ENCODE results near the gene EXOC7.
A peak's percentile ranks its signal among the peaks of the same experiment; 100 is the strongest.
"Not testable (repeated sequence)": the region's sequence is repeated elsewhere in the genome, so short reads cannot be mapped to it uniquely, and the experiment has no call there.

Gene EXOC7

DNA sequence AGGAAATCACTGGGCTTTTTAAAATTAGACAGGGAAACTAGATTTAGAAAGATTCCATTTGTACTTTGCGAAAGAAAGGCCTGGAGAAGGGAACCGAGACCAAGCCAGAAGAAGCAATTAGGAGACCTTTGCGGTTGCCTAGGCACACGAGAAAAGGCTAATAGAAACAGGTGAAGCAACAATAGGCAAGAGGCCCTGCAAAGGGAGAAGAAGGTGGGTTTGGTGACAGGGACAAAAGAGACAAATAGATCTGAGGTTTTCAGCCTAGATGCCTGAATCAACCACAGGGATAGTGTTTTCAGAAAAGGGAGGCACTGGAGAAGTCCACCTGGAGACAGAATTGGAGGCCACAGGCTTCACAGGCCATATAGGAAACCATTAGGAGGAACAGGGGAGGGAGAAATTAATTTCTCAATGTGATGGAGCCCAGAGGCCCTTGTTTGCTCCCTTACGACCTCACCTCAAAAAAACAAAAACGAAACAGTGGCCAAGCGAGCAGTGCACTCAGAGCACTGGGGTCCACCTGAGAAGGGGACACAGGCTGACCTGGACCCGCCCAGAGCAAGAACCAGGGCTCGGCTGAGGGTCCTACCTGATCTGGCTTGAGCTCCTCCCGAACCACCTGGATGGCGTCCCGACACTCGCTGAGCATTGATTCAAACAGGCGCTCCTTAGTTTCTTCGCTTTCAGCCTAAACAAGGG, 53.6 kb downstream of the EXOC7 start:
- Histone ChIP-seq H3K27ac (no peak overlapping the region), H3K9me3 (ENCODE audit: low read depth, low read length) (no peaks in the 10 kb centered on the region), H3K9ac (ENCODE audit: insufficient read length) (no peak overlapping the region), H3K36me3 (ENCODE audit: insufficient read depth, low read length) (peaks cover 78% of the 10 kb centered on the region), H3K4me3 (no peak overlapping the region)
- TF ChIP-seq FOXP2 (optimal IDR thresholded peaks at IDR 0.05; ENCODE audit: control extremely low read depth, extremely low read length, insufficient read depth) (no peak), EZH2 (IDR thresholded peaks at IDR 0.05) (no peak), POLR2AphosphoS5 (IDR thresholded peaks at IDR 0.05; ENCODE audit: borderline replicate concordance, low read depth, low read length) (no peak)
- no peak for DNase-seq (ENCODE audit: low read depth, low spot score)

DNA sequence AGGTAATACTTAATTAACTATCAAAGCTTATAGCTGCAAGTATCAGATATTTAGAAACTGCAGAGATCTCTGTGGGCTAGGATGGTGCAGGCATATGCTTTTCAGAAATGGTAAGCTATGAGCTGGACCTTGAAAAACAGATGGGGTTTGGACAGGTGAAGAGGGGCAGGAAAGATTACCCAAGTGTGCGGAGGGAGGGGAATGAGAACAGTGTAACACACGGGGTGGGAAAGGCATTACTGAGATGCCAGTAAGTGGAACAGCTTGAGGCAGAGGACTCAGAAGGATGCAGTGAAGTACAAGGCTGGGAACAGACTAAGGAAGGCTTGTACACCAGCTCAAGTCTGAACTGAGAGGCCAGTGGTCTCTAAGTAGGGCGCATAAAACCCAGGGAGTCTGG, 54.3 kb downstream of the EXOC7 start:
- TF ChIP-seq FOXP2 (optimal IDR thresholded peaks at IDR 0.05; ENCODE audit: control extremely low read depth, extremely low read length, insufficient read depth) (no peak), POLR2AphosphoS5 (IDR thresholded peaks at IDR 0.05; ENCODE audit: borderline replicate concordance, low read depth, low read length) (no peak), EZH2 (IDR thresholded peaks at IDR 0.05) (no peak)
- H3K4me3 ChIP-seq: no peak overlapping the region
- H3K9me3 ChIP-seq (ENCODE audit: low read depth, low read length): no peaks in the 10 kb centered on the region
- H3K27ac ChIP-seq: no peak overlapping the region
- H3K36me3 ChIP-seq (ENCODE audit: insufficient read depth, low read length): peaks cover 85% of the 10 kb centered on the region
- DNase-seq (ENCODE audit: low read depth, low spot score): no peak
- no peak overlapping the region for H3K9ac ChIP-seq (ENCODE audit: insufficient read length)

DNA sequence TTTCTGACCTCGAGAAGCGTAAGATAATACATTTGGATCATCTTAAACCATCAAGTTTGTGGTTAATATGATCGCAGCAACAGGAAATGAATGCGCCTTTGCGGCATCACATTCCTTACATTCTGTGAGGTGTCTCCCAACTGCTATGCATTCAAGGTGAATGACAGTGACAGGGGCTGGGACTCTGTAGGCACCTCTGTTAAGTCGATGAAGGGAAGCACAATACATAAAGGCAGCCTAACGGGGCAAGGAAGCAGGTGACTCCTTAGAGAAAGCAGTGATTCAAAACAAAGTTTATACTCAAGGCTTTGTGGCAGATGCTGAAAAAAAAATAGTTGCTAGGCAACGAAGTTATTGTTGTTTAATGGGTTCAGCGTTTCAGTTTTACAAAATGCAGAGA, 54.9 kb downstream of the EXOC7 start:
- no peak for DNase-seq (ENCODE audit: low read depth, low spot score)
- H3K9me3 ChIP-seq (ENCODE audit: low read depth, low read length): no peaks in the 10 kb centered on the region

DNA sequence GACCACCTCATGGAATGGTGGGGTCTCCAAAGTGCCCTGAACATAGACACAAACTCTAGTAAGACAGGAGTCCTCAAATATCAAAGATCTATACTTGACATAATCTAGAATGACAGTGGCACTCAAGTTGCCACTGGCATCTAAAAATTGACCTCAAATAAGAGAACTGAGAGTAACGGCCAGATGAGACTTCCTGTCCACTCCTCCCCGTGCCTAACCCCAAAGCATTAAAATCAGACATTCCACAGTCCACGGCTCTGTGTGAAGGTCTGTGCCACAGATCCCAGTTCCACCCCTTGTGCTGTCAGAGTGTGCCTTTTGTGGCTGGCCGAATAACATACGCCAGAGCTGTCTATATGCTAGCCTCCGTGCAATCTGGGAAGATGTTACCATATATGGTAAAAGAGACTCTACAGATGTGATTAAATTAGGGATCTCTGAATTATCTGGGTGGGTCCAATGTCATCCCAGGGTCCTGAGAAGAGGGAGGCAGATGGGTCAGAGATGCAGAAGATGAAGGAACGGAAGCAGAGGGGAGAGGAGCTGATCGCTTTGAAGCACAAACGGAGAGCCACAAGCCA, 55.5 kb downstream of the EXOC7 start:
- Histone ChIP-seq H3K36me3 (ENCODE audit: insufficient read depth, low read length) (peaks cover 86% of the 10 kb centered on the region), H3K9ac (ENCODE audit: insufficient read length) (no peak overlapping the region), H3K9me3 (ENCODE audit: low read depth, low read length) (no peaks in the 10 kb centered on the region), H3K4me3 (no peak overlapping the region), H3K27ac (no peak overlapping the region)
- TF ChIP-seq EZH2 (IDR thresholded peaks at IDR 0.05) (no peak), POLR2AphosphoS5 (IDR thresholded peaks at IDR 0.05; ENCODE audit: borderline replicate concordance, low read depth, low read length) (no peak), FOXP2 (optimal IDR thresholded peaks at IDR 0.05; ENCODE audit: control extremely low read depth, extremely low read length, insufficient read depth) (no peak)
- DNase-seq (ENCODE audit: low read depth, low spot score): no peak

More for the DNA sequence above, 54.9 kb downstream of the EXOC7 start:
- Histone ChIP-seq H3K4me3 (no peak overlapping the region), H3K9ac (ENCODE audit: insufficient read length) (no peak overlapping the region), H3K36me3 (ENCODE audit: insufficient read depth, low read length) (peaks cover 86% of the 10 kb centered on the region), H3K27ac (no peak overlapping the region)
- TF ChIP-seq FOXP2 (optimal IDR thresholded peaks at IDR 0.05; ENCODE audit: control extremely low read depth, extremely low read length, insufficient read depth) (no peak), EZH2 (IDR thresholded peaks at IDR 0.05) (no peak), POLR2AphosphoS5 (IDR thresholded peaks at IDR 0.05; ENCODE audit: borderline replicate concordance, low read depth, low read length) (no peak)

DNA sequence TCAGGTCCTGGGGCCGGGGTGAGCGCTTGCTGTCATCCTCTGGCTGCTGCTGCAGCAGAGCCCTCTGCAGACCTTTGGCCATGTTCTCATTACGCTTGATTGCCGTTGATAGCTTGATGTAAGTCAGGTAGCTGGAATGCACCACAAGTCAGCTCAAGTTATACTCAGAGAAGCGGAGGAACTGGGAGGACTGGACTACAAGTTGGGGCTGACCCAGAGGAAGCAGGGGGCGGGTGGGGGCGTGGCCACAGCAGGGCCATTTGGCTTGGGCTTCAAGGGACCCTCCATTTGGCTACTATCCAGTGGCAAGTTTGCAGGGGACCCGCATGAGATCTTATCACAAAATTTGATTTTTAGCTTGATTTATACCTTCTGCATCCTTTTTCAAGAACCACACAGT, 57.5 kb downstream of the EXOC7 start:
- Histone ChIP-seq H3K9me3 (ENCODE audit: low read depth, low read length) (no peaks in the 10 kb centered on the region), H3K4me3 (no peak overlapping the region), H3K36me3 (ENCODE audit: insufficient read depth, low read length) (peaks cover 89% of the 10 kb centered on the region), H3K27ac (no peak overlapping the region), H3K9ac (ENCODE audit: insufficient read length) (no peak overlapping the region)
- no peak for TF ChIP-seq POLR2AphosphoS5 (IDR thresholded peaks at IDR 0.05; ENCODE audit: borderline replicate concordance, low read depth, low read length)
- no peak for TF ChIP-seq EZH2 (IDR thresholded peaks at IDR 0.05)
- no peak for DNase-seq (ENCODE audit: low read depth, low spot score)

DNA sequence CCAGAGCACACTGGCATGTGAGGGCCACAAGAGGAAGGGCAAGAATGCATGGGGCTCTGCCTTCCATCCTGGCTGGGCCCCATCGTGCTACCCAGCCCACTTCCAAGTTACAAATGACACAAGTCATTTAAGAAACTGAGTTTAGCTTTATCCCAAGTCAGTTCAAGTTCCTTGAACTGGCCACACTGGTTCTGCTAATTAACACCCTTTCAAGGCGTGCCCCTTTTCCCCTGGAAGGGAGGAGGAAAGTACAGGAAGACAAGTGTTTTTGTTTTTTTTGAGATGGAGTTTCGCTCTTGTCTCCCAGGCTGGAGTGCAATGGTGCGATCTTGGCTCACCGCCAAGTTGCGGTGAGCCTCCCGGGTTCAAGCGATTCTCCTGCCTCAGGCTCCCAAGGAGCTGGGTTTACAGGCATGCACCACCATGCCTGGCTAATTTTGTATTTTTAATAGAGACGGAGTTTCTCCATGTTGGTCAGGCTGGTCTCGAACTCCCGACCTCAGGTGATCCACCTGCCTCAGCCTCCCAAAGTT, 59.0 kb downstream of the EXOC7 start:
- not testable (repeated sequence) for H3K9me3 ChIP-seq (ENCODE audit: low read depth, low read length); DNase-seq (ENCODE audit: low read depth, low spot score); H3K27ac ChIP-seq; H3K9ac ChIP-seq (ENCODE audit: insufficient read length); H3K4me3 ChIP-seq
- H3K36me3 ChIP-seq (ENCODE audit: insufficient read depth, low read length): peaks cover 89% of the 10 kb centered on the region

DNA sequence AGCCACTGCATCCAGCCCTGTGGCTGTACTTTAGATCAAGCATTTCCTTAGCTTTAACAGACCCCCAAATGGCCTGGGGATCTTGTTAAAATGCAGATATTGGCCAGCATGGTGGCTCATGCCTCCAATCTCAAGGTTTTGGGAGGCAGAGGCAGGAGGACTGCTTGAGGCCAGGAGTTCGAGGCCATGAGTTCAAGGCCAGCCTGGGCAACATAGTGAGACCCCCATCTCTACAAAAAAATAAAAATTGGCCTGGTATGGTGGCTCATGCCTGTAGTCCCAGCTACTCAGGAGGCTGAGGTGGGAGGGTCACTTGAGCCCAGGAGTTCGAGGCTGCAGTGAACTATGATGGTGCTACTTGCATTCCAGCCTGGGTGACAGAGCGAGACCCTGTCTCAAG, 60.7 kb downstream of the EXOC7 start:
- DNase-seq (ENCODE audit: low read depth, low spot score); H3K4me3 ChIP-seq; H3K9me3 ChIP-seq (ENCODE audit: low read depth, low read length); H3K27ac ChIP-seq; H3K9ac ChIP-seq (ENCODE audit: insufficient read length): not testable (repeated sequence)
- peaks cover 86% of the 10 kb centered on the region for H3K36me3 ChIP-seq (ENCODE audit: insufficient read depth, low read length)

DNA sequence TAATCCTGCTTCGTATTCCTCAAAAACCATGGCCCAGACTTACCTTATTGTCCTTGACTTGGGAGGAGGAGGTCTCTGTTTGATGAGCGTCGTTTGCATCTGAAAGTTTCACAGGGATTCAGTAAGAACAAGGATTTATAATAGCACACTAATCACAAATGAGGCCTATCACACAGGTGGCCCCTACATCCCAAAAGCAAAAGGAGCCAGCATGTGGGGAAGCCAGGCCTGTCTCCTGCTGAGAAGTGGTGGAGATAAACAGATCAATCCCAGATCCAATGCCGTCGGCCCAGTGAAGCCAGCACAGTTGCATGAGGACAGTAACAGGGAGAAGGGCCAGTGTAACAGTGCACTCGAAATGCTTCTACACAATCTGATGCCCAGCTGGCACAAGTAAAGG, 63.2 kb downstream of the EXOC7 start:
- no peak overlapping the region for H3K9ac ChIP-seq (ENCODE audit: insufficient read length)
- H3K4me3 ChIP-seq: no peak overlapping the region
- no peak for DNase-seq (ENCODE audit: low read depth, low spot score)
- H3K27ac ChIP-seq: no peak overlapping the region
- no peaks in the 10 kb centered on the region for H3K9me3 ChIP-seq (ENCODE audit: low read depth, low read length)
- no peak for TF ChIP-seq FOXP2 (optimal IDR thresholded peaks at IDR 0.05; ENCODE audit: control extremely low read depth, extremely low read length, insufficient read depth)
- no peak for TF ChIP-seq POLR2AphosphoS5 (IDR thresholded peaks at IDR 0.05; ENCODE audit: borderline replicate concordance, low read depth, low read length)
- no peak for TF ChIP-seq EZH2 (IDR thresholded peaks at IDR 0.05)
- peaks cover 64% of the 10 kb centered on the region for H3K36me3 ChIP-seq (ENCODE audit: insufficient read depth, low read length)

DNA sequence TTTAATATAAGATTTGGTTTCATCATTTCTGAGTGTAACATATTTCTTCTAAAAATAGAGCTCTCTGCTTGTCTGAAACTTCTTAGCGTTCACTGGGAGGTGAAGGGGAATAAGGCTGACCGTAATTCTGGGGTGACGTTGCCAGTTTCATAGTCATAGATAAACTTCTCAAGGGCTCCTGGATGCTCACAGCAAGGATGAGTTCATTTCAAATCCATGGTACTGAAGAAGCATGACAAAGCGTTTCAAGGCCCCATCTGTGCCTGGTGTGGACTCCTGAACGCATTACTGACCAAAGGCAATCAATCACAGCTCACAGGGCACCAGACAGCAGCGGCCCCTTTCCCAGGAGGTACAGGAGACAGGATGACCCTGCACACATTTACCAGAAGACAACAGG, 64.5 kb downstream of the EXOC7 start:
- no peak for DNase-seq (ENCODE audit: low read depth, low spot score)
- Histone ChIP-seq H3K9me3 (ENCODE audit: low read depth, low read length) (no peaks in the 10 kb centered on the region), H3K36me3 (ENCODE audit: insufficient read depth, low read length) (peaks cover 51% of the 10 kb centered on the region), H3K4me3 (no peak overlapping the region), H3K9ac (ENCODE audit: insufficient read length) (no peak overlapping the region), H3K27ac (0 out of 2 replicates have a peak overlapping the region, but pooled peaks have one; percentile 11)
- TF ChIP-seq EZH2 (IDR thresholded peaks at IDR 0.05) (no peak), POLR2AphosphoS5 (IDR thresholded peaks at IDR 0.05; ENCODE audit: borderline replicate concordance, low read depth, low read length) (no peak)

Data from SK-N-MC (cell line).